LNCAP (cell line): Measurements from ENCODE around the gene NGFR.

Experiments
- TF ChIP-seq, protein P1 (sequence below): fragments of 450-650 bp; IDR thresholded peaks from 2 replicates; pipeline ENCODE4 v1.5.1; 2017; ENCODE audit warnings: mild to moderate bottlenecking

Gene NGFR

GRCh38 chr17:49509588-49509917, 14.5 kb downstream of the NGFR start:
- TF ChIP-seq, protein P1, sequence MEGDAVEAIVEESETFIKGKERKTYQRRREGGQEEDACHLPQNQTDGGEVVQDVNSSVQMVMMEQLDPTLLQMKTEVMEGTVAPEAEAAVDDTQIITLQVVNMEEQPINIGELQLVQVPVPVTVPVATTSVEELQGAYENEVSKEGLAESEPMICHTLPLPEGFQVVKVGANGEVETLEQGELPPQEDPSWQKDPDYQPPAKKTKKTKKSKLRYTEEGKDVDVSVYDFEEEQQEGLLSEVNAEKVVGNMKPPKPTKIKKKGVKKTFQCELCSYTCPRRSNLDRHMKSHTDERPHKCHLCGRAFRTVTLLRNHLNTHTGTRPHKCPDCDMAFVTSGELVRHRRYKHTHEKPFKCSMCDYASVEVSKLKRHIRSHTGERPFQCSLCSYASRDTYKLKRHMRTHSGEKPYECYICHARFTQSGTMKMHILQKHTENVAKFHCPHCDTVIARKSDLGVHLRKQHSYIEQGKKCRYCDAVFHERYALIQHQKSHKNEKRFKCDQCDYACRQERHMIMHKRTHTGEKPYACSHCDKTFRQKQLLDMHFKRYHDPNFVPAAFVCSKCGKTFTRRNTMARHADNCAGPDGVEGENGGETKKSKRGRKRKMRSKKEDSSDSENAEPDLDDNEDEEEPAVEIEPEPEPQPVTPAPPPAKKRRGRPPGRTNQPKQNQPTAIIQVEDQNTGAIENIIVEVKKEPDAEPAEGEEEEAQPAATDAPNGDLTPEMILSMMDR = no peak

DNA sequence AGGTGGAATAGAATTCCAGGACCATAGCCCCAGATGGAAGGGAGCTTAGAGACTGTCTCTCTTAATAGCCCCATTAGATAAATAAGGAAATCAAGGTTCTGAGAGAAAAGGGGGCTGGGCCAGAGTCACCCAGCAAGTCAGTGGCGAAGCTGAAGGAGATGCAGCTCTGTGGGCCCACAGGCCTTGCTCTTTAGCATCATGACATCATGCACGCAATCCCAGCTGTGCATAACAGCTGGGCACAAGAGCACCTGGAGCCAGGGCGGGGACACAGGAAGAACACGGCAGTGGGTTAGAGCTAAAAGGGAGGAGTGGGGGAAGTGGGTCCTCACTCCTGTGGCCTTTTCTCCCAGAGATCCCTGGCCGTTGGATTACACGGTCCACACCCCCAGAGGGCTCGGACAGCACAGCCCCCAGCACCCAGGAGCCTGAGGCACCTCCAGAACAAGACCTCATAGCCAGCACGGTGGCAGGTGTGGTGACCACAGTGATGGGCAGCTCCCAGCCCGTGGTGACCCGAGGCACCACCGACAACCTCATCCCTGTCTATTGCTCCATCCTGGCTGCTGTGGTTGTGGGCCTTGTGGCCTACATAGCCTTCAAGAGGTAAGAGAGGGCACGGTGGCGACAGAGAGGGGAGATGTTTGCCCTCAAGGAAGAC, 15.1 kb downstream of the NGFR start:
- TF ChIP-seq, protein P1 = no peak

GRCh38 chr17:49510720-49511110, 15.6 kb downstream of the NGFR start:
- TF ChIP-seq, protein P1 = no peak

DNA sequence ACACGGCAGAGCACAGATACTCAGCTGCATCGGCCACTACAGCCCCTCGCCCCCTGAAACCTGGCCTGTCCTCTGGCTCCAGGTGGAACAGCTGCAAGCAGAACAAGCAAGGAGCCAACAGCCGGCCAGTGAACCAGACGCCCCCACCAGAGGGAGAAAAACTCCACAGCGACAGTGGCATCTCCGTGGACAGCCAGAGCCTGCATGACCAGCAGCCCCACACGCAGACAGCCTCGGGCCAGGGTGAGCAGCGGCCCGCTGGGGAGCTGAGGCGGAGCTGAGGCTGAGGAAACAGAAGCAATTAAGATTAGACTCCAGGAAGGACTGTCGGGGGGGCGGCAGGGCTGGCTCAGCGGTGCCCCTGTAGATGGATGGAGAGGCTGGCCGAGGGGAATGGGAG, 16.7 kb downstream of the NGFR start:
- TF ChIP-seq, protein P1 = no peak

DNA sequence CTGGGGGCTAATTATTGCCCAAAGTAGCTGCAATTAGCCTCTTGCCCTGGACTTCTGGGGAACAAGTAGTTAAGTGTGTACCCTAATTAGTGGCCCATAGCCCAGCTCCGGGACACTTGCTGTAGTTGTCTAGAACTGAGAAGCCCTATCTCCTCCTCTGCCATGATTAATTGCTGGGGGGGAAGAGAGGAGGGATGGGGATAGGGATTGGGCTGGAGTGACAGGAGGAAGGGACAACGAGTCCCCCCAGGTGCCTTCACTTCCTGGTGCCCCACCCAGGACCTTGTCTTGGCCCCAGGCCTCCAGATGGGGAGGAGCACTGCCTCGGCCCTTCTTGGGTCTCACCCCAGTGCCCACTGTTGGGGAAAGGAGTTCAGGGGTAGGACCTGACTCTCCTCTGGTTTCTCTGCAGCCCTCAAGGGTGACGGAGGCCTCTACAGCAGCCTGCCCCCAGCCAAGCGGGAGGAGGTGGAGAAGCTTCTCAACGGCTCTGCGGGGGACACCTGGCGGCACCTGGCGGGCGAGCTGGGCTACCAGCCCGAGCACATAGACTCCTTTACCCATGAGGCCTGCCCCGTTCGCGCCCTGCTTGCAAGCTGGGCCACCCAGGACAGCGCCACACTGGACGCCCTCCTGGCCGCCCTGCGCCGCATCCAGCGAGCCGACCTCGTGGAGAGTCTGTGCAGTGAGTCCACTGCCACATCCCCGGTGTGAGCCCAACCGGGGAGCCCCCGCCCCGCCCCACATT, 17.4 kb downstream of the NGFR start:
- TF ChIP-seq, protein P1 = no peak

DNA sequence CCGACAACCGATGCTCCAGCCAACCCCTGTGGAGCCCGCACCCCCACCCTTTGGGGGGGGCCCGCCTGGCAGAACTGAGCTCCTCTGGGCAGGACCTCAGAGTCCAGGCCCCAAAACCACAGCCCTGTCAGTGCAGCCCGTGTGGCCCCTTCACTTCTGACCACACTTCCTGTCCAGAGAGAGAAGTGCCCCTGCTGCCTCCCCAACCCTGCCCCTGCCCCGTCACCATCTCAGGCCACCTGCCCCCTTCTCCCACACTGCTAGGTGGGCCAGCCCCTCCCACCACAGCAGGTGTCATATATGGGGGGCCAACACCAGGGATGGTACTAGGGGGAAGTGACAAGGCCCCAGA, 17.9 kb downstream of the NGFR start:
- TF ChIP-seq, protein P1 = no peak

GRCh38 chr17:49513641-49514040, 18.5 kb downstream of the NGFR start:
- TF ChIP-seq, protein P1 = no peak
